Transverse colon (tissue), 4 donors: ENCODE data around the gene PILRA.

ENCODE experiments used
- EP300 ChIP-seq: sonication (generic); formaldehyde crosslinking; IDR thresholded peaks from one replicate; pipeline ENCODE4 v1.6.1; 2017; ENCODE audit warnings: antibody characterized with exemption, low read depth
- POLR2A ChIP-seq: fragments of 450-650 bp; IDR thresholded peaks from one replicate; pipeline ENCODE4 v1.6.1; 2016; ENCODE audit warnings: antibody characterized with exemption, mild to moderate bottlenecking, moderate library complexity
- POLR2AphosphoS5 ChIP-seq, 3 donors: sonication (generic); formaldehyde crosslinking; IDR thresholded peaks; one replicate each; pipeline ENCODE4 v1.6.1; 2016; ENCODE audit warnings: antibody characterized with exemption in 3 of 3
- TF ChIP-seq, protein P1 (sequence below), 5 experiments: fragments of 200-600 bp in 3 of 5; fragments of 450-650 bp in 2 of 5; sonication (generic) in 3 of 5; IDR thresholded peaks; 1 replicate in 2 of 5; 2 replicates in 3 of 5; pipeline ENCODE4 v1.5.1; 2016 to 2017; ENCODE audit warnings: antibody characterized with exemption in 5 of 5, inconsistent platforms in 3 of 5, mild to moderate bottlenecking in 2 of 5, moderate library complexity in 1 of 5

GRCh38 chr7:100367676-100368613 is 5.3 kb upstream of the PILRA start:
- TF ChIP-seq, protein P1, sequence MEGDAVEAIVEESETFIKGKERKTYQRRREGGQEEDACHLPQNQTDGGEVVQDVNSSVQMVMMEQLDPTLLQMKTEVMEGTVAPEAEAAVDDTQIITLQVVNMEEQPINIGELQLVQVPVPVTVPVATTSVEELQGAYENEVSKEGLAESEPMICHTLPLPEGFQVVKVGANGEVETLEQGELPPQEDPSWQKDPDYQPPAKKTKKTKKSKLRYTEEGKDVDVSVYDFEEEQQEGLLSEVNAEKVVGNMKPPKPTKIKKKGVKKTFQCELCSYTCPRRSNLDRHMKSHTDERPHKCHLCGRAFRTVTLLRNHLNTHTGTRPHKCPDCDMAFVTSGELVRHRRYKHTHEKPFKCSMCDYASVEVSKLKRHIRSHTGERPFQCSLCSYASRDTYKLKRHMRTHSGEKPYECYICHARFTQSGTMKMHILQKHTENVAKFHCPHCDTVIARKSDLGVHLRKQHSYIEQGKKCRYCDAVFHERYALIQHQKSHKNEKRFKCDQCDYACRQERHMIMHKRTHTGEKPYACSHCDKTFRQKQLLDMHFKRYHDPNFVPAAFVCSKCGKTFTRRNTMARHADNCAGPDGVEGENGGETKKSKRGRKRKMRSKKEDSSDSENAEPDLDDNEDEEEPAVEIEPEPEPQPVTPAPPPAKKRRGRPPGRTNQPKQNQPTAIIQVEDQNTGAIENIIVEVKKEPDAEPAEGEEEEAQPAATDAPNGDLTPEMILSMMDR (IDR thresholded peaks at IDR 0.05) = no peak
- TF ChIP-seq POLR2A (no peak), EP300 (no peak), POLR2AphosphoS5 (IDR thresholded peaks at IDR 0.05) (peak in 1 of 3 donors; percentile 17)
